Fibroblast of villous mesenchyme (primary cell): ENCODE measurements around the gene TMEM202. TPM values are rescaled to one million over a fixed set of nuclear protein-coding genes. Genes with fewer than 3 reads are reported as not detected.
A peak's percentile ranks its signal among the peaks of the same experiment; 100 is the strongest.
"Not testable (repeated sequence)": the region's sequence is repeated elsewhere in the genome, so short reads cannot be mapped to it uniquely, and the experiment has no call there.

Experiments
- DNase-seq: peaks from one replicate; pipeline ENCODE4 v3.0.0-alpha.2; 2010; ENCODE audit warnings: low read depth
- H3K4me3 ChIP-seq: 2 replicates; pipeline ENCODE4 v1.5.1; 2011; ENCODE audit warnings: low read depth, mild to moderate bottlenecking, low read length
- CTCF ChIP-seq: IDR thresholded peaks from 2 replicates; pipeline ENCODE4 v1.5.1; 2012; ENCODE audit warnings: low read depth, mild to moderate bottlenecking, low read length; ENCODE audit not compliant: insufficient read depth
- total RNA-seq: library from RNA; depleted of rRNA; stranded (reverse); fragments of >200 nt; gene quantifications from 2 replicates; pipeline ENCODE4 v1.2.3, GENCODE V29; 2012

TMEM202 gene
- total RNA-seq, 1 donor: not detected

GRCh38 chr15:72415304-72415703 lies 17.2 kb downstream of the TMEM202 start:
- no peak for DNase-seq
- no peak for TF ChIP-seq CTCF
- no peak overlapping the region for H3K4me3 ChIP-seq

GRCh38 chr15:72419768-72420167 lies 21.7 kb downstream of the TMEM202 start:
- not testable (repeated sequence) for DNase-seq, H3K4me3 ChIP-seq

- H3K4me3 ChIP-seq: no peak overlapping the region
- DNase-seq: no peak
- no peak for TF ChIP-seq CTCF
Observed at GRCh38 chr15:72420576-72420975, 22.5 kb downstream of the TMEM202 start.

- H3K4me3 ChIP-seq: no peak overlapping the region
- peak; percentile 10 for DNase-seq
- no peak for TF ChIP-seq CTCF
Observed at GRCh38 chr15:72421484-72421883, 23.4 kb downstream of the TMEM202 start.

- no peak overlapping the region for H3K4me3 ChIP-seq
- DNase-seq: no peak
- no peak for TF ChIP-seq CTCF
Observed at GRCh38 chr15:72423256-72423655, 25.2 kb downstream of the TMEM202 start.

- DNase-seq: no peak
- H3K4me3 ChIP-seq: no peak overlapping the region
- no peak for TF ChIP-seq CTCF
Observed at GRCh38 chr15:72426753-72427152, 28.6 kb downstream of the TMEM202 start.

GRCh38 chr15:72437650-72438316 lies 39.7 kb downstream of the TMEM202 start:
- no peak overlapping the region for H3K4me3 ChIP-seq
- TF ChIP-seq CTCF: no peak
- no peak for DNase-seq

- DNase-seq, H3K4me3 ChIP-seq: not testable (repeated sequence)
Observed at GRCh38 chr15:72442848-72443247, 44.7 kb downstream of the TMEM202 start.
